NCI-H524 (cell line): Measurements from ENCODE around the gene AEBP1.
A peak's percentile ranks its signal among the peaks of the same experiment; 100 is the strongest.

Source experiments
- DNase-seq, 2 experiments: peaks; one replicate each; lab custom pipeline; 2025; lab: John Stamatoyannopoulos, UW

AEBP1 gene

DNA sequence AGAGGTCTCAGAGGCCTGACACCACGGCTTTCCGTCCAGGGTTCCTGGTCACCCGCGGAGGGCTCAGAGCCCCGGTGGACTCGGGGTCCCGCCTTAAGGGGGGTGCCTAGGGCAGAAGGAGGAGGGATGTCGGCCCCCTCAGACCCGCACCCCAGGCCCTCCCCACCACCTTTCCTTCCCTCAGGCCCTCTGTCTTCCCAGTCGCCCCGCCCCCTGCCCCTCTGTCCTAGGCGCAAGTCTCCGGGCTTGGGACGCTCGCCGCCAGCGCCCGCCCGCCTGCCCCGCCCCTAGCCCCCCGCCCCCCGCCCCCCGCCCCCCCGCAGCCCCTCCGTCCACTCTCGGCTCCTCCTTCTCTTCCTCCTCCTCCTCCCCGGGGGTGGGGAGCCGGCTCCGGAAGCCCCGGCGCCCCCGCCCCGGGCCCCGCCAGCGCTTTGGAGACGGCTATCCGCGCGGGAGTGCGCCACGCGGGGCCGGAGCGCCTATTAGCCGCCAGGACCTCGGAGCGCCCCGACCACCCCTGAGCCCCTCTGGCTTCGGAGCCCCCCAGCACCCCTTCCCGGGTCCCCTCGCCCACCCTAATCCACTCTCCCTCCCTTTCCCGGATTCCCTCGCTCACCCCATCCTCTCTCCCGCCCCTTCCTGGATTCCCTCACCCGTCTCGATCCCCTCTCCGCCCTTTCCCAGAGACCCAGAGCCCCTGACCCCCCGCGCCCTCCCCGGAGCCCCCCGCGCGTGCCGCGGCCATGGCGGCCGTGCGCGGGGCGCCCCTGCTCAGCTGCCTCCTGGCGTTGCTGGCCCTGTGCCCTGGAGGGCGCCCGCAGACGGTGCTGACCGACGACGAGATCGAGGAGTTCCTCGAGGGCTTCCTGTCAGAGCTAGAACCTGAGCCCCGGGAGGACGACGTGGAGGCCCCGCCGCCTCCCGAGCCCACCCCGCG lies at the start of gene AEBP1:
Gene AEBP1 (plus strand): TSS at position 423 of the 937 bp plus-strand sequence. CDS start 321 bp downstream, at position 744.
- DNase-seq = peak in 1 of 2 experiments; percentile 35

DNA sequence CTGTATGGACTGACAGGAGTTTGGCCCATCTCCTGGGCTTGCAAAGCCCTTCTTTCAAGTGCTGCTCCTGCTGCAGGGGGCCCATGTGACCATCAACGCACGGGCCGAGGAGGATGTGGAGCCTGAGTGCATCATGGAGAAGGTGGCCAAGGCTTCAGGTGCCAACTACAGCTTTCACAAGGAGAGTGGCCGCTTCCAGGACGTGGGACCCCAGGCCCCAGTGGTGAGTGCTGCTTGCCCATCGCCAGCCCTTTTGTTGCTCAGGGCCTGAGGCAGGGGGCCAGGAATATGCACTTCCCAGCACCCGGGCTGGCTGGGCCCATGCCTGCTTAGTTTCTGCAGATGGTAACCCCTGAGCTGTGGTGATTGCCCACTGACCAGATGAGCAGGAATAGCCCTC lies 47.5 kb upstream of the AEBP1 start:
- DNase-seq = no peak

DNA sequence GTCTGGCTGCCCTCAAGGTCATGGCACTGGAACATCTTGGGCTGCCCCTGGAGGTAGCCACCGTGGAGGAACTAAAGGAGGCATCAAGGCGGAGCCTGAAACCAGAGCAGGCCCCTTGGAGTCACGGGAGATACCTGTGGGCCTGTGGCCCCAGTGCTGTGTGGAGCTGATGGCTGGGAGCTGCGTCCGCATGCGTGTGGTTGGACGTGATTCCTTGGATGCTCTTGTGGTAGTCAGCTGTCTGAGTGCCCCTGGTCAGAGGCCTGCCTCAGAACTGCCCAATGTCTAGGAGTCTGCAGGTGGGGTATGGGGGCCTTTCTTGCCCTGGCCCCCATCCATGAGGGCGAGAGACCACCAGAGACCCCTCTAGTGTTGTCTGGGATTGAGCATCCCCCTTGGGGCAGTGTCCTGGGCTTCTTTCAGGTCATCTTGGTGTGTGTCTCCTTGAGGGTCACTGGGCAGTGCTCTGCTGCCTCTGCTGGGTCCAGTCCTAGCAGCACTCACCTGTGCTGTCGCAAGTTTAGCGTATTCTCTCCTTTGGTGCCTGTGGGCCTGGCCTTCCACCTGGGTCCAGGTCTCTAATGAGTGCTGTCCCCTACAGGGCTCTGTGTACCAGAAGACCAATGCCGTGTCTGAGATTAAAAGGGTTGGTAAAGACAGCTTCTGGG lies 46.8 kb upstream of the AEBP1 start:
- DNase-seq = no peak

DNA sequence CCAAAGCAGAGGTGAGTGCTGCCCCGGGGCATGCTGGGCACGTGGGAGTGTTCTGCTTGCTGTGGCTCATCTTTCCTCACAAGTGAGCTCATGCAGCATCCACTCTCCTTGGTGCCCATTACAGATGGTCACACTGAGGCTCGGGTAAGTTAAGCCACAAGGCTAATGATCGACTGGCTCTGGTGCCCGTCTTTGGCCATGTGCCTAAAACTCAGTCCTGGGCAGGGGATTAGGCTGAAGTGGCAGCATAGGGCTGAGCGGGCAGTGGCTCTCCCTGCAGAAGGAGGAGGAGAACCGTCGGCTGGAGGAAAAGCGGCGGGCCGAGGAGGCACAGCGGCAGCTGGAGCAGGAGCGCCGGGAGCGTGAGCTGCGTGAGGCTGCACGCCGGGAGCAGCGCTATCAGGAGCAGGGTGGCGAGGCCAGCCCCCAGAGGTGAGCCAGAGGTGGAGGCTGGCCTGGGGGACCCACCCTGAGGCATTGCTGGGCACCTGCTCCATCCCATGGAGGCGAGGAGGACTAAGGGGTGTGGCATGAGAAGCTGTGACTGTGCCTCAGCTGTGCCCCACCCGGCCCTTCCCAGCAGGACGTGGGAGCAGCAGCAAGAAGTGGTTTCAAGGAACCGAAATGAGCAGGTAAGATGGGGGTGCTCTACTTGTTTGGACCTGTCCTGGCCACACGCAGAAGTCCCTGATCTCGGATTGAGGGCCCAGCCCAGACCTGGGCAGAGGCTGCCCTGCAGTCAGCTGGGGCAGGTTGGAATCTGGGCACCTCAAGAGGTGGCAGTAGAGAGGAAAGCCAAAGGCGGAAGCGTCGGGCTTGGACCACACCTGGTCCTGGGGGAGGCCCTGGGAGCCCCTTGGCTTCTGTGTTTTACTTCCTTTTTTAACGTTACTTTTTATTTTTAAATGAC lies 46.0 kb upstream of the AEBP1 start:
- no peak for DNase-seq

DNA sequence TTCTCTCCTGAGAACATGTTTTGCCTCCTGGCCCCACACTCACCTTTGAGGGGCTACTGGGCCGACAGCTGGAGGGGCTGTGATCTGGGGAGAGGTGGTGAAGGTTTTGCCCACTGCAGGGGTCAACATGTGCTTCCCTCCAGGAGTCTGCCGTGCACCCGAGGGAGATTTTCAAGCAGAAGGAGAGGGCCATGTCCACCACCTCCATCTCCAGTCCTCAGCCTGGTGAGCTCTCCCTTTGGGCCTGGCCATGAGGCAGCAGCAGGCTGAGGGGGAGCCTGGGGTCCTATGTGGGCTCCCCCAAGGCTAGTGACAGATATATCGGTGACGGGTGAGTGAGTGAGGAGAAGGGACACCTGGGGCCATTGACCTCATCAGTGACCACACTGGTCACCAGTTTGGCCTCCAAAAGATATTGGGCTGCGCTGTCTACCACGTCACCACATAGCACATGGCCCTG lies 45.4 kb upstream of the AEBP1 start:
- no peak for DNase-seq

DNA sequence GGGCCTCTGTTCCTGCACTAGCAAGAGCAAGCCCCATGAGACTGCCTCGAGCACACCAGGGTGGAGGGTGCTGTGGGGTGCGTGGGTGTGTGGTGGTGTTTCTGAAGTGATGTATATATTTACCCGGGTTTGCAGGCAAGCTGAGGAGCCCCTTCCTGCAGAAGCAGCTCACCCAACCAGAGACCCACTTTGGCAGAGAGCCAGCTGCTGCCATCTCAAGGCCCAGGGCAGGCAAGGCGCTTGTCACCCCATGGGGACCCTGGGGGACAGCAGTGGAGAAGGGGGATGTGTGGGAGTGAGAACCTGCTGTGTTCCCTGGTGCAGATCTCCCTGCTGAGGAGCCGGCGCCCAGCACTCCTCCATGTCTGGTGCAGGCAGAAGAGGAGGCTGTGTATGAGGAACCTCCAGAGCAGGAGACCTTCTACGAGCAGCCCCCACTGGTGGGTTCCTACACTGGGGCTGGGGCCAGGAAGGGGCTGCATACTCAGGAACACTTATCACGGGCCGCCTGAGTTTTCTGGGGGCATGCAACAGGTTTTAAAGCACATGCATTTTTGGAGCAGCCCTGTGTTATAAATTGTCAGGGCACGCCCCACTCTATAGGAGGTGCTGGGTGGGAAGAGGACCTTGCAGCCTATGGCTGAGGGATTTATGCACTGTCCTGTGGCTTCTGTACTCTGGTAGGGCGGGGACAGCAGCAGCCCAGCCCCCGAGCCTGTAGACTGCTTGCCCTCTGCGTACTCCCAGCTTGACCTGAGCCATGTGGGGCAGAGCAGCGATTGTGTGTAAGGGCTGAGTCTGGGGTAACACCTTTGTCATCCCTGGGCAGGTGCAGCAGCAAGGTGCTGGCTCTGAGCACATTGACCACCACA lies 44.7 kb upstream of the AEBP1 start:
- DNase-seq = no peak

DNA sequence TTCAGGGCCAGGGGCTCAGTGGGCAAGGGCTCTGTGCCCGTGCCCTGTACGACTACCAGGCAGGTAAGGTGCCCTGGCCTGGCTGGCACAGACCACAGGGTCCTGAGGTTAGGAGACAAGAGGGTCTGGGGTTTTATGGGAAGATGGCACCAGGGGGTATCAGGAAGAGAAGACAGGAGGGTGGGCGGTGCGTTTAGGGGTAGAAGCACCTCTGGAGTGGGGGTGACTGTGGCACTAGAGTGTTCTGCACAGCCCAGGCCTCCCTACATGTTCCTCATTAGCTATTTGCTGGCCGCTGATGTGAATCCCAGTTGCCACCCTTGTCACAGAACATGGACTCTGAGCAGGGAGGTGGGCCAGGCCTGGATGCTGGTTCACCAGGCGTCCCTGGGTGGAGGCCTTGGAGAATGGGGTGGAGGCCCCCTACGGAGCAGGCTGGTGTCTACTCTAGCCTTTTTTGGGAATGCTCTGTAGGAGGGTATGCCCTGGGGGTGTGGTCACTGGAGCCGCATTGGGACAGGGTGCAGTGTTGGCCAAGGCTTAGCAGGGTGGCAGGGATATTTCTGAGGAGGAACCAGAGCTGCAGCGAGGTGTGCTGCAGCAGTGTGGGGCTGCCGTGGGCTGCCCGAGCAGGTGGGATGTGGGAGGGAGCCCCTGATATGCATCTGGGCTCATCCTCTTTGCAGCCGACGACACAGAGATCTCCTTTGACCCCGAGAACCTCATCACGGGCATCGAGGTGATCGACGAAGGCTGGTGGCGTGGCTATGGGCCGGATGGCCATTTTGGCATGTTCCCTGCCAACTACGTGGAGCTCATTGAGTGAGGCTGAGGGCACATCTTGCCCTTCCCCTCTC lies 43.8 kb upstream of the AEBP1 start:
- DNase-seq = no peak

DNA sequence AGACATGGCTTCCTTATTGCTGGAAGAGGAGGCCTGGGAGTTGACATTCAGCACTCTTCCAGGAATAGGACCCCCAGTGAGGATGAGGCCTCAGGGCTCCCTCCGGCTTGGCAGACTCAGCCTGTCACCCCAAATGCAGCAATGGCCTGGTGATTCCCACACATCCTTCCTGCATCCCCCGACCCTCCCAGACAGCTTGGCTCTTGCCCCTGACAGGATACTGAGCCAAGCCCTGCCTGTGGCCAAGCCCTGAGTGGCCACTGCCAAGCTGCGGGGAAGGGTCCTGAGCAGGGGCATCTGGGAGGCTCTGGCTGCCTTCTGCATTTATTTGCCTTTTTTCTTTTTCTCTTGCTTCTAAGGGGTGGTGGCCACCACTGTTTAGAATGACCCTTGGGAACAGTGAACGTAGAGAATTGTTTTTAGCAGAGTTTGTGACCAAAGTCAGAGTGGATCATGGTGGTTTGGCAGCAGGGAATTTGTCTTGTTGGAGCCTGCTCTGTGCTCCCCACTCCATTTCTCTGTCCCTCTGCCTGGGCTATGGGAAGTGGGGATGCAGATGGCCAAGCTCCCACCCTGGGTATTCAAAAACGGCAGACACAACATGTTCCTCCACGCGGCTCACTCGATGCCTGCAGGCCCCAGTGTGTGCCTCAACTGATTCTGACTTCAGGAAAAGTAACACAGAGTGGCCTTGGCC lies 43.0 kb upstream of the AEBP1 start:
- DNase-seq = no peak

DNA sequence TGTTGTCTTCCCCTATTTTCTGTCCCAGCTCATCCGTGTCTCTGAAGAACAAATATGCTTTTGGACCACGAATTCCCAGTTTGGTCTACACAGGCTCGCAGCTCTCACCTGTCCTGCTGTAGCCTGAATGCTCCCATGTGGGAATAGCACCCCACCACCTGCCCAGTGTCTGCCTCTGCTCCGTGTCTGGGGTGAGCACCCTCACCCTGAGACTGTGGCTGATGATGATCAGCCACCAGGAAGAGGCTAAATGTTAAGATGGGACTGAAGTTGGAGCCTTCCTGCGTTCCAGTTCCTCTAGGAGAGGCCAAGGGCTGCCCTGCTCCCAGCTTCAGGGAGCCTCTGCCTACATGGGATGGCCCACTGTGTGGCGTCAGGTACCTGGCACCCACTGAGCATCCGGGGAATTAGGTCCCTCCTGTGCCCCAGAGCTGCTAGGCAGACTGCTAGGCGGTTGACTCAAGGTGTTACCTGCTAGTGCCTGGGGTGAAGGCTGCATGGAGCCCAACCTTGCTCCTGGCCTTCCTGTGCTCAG lies 42.4 kb upstream of the AEBP1 start:
- DNase-seq = no peak

DNA sequence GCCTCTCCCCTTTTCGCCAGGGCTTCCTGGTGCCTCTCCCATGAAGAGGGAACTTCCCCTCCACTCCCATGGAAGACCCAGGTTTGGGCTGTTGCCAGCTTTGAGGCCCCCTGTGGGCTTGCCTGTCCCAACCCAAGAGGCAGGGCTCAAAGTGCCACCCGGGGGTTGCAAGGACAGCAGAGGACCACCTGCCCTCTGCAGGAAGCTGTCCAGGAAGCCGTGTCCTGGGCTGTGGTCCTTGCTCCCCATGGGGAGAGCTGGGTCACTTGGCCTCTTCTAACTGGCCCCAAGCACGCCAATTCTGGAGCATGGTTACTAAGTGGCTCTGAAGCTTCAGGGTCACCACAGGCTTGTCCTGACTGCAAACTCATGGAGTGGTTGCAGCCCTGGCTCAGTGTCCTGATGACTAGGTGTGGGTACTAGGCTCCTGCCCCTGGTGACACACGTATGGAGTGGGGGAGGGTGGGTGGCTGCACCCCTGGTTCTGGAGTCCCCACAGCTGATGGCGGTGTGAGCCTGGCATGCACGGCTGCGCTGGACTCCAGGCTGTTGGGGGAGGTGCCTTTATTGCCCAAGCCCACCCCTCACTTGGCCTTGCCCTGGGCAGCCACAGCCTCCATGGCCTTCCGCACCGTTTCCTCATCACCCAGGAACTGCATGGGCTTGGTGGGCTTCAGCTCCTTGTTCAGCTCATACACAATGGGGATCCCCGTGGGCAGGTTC lies 41.8 kb upstream of the AEBP1 start:
- DNase-seq = no peak

DNA sequence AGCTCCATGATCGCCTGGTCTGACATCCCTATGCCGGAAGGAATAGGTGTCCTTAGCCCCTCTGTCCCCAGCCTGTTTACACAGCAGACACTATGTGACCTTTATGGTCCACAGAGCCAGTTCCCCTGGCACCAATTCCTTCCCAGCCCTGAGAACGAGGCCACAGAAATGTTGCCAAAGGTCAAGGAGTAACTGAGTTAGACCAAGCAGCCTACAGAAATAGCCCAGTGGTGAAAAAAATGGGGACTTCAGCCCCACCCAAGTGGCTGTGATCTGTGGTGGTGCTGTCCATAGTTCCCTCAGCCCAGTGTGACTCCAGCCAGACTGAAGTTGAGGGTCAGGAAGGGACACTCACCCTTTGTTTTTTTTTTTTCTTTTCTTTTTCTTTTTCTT lies 41.2 kb upstream of the AEBP1 start:
- no peak for DNase-seq

DNA sequence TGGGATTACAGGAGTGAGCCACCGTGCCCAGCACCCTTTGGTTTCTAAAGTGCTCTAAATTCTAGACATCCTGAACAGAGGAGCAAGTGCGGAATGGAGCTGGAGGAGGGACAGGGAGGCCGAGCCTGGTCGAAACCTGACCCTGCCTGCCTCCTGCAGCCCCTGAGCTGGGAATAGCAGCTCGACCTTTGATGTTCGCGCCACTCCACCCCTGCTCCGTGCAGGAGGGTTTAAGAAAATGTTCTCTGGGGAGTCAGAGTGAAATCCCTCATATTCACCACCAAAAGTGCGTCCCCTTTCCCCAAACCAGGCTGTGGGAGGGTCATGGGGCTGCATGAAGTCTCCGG lies 40.6 kb upstream of the AEBP1 start:
- DNase-seq = no peak

DNA sequence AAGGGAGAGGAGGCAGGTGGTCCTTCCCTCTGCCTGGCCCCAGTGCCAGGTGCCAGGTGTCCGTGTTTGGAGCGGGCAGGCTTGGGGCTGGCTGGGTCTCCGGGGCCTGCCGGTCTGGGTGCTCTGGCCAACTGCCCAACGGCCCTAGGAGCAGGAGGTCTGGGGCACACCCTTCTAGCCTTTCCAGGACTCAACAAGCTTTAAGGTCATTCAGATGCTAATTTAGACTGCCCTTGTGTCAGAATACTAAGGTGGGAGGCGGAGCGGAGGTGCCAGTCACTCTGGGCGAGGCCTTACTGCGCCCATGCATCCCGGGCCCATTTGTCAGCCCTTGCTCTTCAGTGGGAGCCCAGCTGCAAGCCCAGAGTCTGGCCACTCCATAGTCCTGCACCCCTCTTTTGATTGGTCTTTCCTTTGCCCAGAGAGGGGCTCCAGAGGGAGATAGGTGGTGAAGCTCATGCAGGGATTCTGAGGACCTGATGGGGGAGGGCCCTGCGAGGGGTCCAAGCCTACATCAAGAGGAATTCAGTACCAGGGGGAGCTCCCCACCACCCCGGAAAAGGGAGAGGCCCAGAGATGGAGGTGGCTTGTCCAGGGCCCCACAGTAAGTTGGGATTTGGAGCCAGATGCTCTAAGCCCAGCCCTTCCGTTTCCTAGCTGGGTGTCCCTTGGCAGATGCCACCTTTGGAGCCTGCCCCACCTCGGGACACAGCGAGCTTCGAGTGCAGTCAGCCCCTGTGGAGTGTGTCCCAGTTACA lies 40.1 kb upstream of the AEBP1 start:
- no peak for DNase-seq

DNA sequence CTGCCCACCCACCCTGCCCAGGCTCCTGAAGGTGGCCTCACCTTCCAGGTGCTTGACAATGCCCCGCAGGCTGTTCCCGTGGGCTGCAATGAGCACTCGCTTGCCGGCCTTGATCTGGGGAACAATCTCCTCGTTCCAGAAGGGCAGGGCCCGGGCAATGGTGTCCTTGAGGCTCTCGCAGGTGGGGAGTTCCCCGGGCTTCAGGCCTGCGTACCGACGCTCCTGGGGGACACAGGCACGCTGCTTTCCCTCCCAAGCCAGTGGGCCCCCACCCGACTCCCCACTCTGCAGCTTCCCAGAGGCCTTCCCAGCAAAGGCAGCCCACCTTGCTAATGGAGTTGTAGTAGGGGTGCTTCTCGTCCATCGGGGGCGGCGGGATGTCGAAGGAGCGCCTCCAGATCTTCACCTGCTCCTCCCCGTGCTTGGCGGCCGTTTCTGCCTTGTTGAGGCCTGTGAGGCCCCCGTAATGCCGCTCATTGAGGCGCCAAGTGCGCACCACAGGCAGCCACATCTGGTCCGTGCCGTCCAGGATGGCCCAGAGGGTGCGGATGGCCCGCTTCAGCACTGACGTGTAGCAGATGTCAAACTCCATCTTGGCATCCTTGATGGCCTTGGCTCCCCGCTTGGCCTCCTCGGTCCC lies 39.2 kb upstream of the AEBP1 start:
- DNase-seq = no peak

DNA sequence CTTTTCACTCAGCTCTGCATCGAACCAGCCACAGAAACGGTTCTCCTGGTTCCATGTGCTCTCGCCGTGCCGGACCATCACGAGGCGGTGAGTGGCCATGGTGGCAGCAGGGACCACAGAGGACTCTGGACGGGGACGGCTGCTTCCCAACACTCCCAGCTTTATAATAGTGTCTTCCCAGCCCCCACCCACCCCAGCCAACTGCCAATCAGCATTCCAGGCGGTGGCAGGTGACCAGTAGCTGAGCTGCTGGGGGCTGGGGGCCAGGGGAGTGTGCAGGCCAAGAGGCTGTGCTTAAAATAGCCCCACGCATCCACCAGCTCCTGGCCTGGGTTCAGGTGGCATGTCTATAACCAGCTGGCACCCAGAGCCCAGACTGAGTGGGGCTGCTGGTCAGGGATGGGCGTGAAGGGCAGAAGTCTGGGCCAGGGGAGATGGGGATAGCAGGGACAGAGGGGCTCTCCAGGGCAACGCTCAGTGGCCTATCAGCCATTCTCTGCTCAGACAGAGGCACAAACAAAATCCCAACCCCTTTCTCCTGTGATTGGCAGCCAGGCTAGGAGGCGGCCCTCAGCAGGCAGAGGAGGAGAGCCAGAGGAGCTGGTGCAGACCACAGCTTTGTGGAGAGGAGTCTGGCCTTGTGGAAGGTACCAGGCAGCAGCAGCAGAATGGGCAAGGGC lies 38.6 kb upstream of the AEBP1 start, which contains the start of gene PGAM2:
Gene PGAM2 (minus strand): TSS at position 137 of the 680 bp plus-strand sequence. CDS start 38 bp downstream, at position 99.
- DNase-seq = no peak

DNA sequence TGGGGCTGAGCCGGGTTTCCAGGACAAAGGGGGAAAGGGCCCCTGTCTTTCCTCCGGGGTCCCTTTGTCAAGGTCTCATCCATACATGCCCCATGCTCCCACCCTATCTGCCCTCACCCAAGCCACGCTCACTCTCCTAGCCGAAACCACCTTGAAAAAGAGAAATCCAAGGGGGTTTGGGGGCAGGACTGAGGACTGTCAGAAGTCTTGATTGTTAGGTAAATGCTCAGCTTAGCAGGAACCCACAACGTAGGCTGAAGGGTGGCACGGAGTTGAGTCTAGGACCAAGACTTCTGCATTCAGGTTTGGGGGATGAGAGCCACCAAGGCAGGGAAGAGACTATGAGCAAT lies 38.1 kb upstream of the AEBP1 start:
- DNase-seq = no peak
